K562 (cell line): ENCODE data around the gene HCRTR2. TPM values are rescaled to one million over a fixed set of nuclear protein-coding genes. Genes with fewer than 3 reads are reported as not detected.

ENCODE experiments used
- ATAC-seq: fragments of 200-7000 bp; cut with Tn5 transposase; 3 replicates; pipeline ENCODE4 v1.9.1; 2020; ENCODE audit warnings: moderate library complexity
- BruUV-seq: library from RNA; stranded (reverse); fragments of 400-500 nt; replicated peaks from 2 replicates; lab custom pipeline; 2021; lab: Mats Ljungman, UMichigan
- CTCF ChIA-PET: fragments of 300-600 bp; formaldehyde crosslinking; extraction: SDS; loops from one replicate; lab custom pipeline; 2021; ENCODE audit warnings: low intra/inter-chr PET ratio; lab: Yijun Ruan, JAX
- POLR2A ChIA-PET: fragments of 300-600, 350-650 bp; sonication (Branson Sonifier 250); formaldehyde crosslinking; extraction: SDS; loops from one replicate; lab custom pipeline; 2021; ENCODE audit warnings: antibody characterized with exemption, inconsistent platforms; lab: Yijun Ruan, JAX
- DNase-seq, 4 experiments: peaks; one replicate each; pipeline versions ENCODE4 v3.0.0 to v3.0.0-alpha.2; 2011 to 2018; ENCODE audit warnings: low spot score in 3 of 4, mixed read lengths in 3 of 4; ENCODE audit errors: extremely low read depth in 1 of 4
- FAIRE-seq: peaks from 2 replicates; lab custom pipeline; 2011; peaks lifted over from hg19 to GRCh38; lab: Jason Lieb, UNC
- H2AFZ ChIP-seq: 2 replicates; pipeline ENCODE4 v1.6.0; 2011; ENCODE audit warnings: low read depth, low read length, control low read depth, inconsistent platforms
- H3K27ac ChIP-seq: fragments of 200-600 bp; 3 replicates; pipeline ENCODE4 v1.8.0; 2011; ENCODE audit warnings: low read depth, mild to moderate bottlenecking, control low read depth, inconsistent platforms, low read length, moderate library complexity, mixed read lengths; ENCODE audit errors: extremely low read depth
- H3K27me3 ChIP-seq, 2 experiments: fragments of 300-600 bp in 1 of 2; 2 replicates in 1 of 2; 3 replicates in 1 of 2; pipeline versions ENCODE4 v1.6.0 to v1.8.0; 2011; ENCODE audit warnings: inconsistent platforms in 2 of 2, low read length in 2 of 2, mild to moderate bottlenecking in 1 of 2, mixed read lengths in 1 of 2, moderate library complexity in 1 of 2; ENCODE audit not compliant: control insufficient read depth in 2 of 2, insufficient read depth in 2 of 2
- H3K36me3 ChIP-seq: fragments of 300-600 bp; 3 replicates; pipeline ENCODE4 v1.8.0; 2011; ENCODE audit warnings: mild to moderate bottlenecking, low read length, inconsistent platforms; ENCODE audit not compliant: control insufficient read depth, insufficient read depth
- H3K4me1 ChIP-seq, 2 experiments: fragments of 200-600 bp in 1 of 2; replicated peaks in 1 of 2; 2 replicates in 1 of 2; 3 replicates in 1 of 2; pipeline versions ENCODE4 v1.5.1 to v1.8.0; 2011; ENCODE audit warnings: inconsistent platforms in 2 of 2, low read length in 2 of 2, mild to moderate bottlenecking in 1 of 2, mixed read lengths in 1 of 2, moderate library complexity in 1 of 2; ENCODE audit not compliant: control insufficient read depth in 2 of 2, insufficient read depth in 2 of 2
- H3K4me2 ChIP-seq: 2 replicates; pipeline ENCODE4 v1.6.1; 2011; ENCODE audit warnings: low read length, control low read depth, inconsistent platforms, mixed read lengths; ENCODE audit not compliant: insufficient read depth
- H3K4me3 ChIP-seq: fragments of 200-600 bp; sonication (generic), shearing (Covaris generic); 2 replicates; pipeline ENCODE4 v1.5.1; 2016; ENCODE audit warnings: control low read depth, inconsistent platforms
- H3K79me2 ChIP-seq: fragments of 200-600 bp; 3 replicates; pipeline ENCODE4 v1.8.0; 2011; ENCODE audit warnings: low read length, inconsistent platforms; ENCODE audit not compliant: control insufficient read depth, insufficient read depth
- H3K9ac ChIP-seq, 2 experiments: 2 replicates each; pipeline versions ENCODE4 v1.6.0 to v1.6.1; 2011; ENCODE audit warnings: low read depth in 2 of 2, low read length in 2 of 2, control low read depth in 1 of 2, inconsistent platforms in 1 of 2, mild to moderate bottlenecking in 1 of 2, mixed read lengths in 1 of 2; ENCODE audit not compliant: insufficient read depth in 1 of 2
- H3K9me1 ChIP-seq: one replicate; pipeline ENCODE4 v1.6.0; 2011; ENCODE audit warnings: inconsistent platforms, mild to moderate bottlenecking, low read length, moderate library complexity; ENCODE audit not compliant: control insufficient read depth, insufficient read depth
- H3K9me3 ChIP-seq: replicated peaks from 2 replicates; pipeline ENCODE4 v1.5.1; 2011; ENCODE audit warnings: low read depth, low read length, inconsistent platforms; ENCODE audit not compliant: control insufficient read depth, insufficient read depth
- H4K20me1 ChIP-seq: replicated peaks from 2 replicates; pipeline ENCODE4 v1.6.1; 2011; ENCODE audit warnings: low read length, inconsistent platforms, mixed read lengths; ENCODE audit not compliant: control insufficient read depth, insufficient read depth
- C11orf30 ChIP-seq: fragments of 450-650 bp; IDR thresholded peaks from 2 replicates; pipeline ENCODE4 v1.6.1; 2016; ENCODE audit warnings: low read depth, mild to moderate bottlenecking
- EP300 ChIP-seq: IDR thresholded peaks from 2 replicates; pipeline ENCODE4 v1.6.1; 2012; ENCODE audit warnings: low read length, improper control_type of control experiment
- KAT2B ChIP-seq: IDR thresholded peaks from one replicate; pipeline ENCODE4 v1.6.1; 2012; ENCODE audit warnings: low read depth, mild to moderate bottlenecking, control low read depth, inconsistent platforms, low read length, moderate library complexity
- MAFF ChIP-seq: IDR thresholded peaks from 2 replicates; pipeline ENCODE4 v1.6.1; 2012; ENCODE audit warnings: low read length, improper control_type of control experiment
- MAFG ChIP-seq: fragments of 450-650 bp; conservative IDR thresholded peaks from 2 replicates; pipeline ENCODE4 v1.6.1; 2016; ENCODE audit warnings: missing genetic modification characterization, missing compliant biosample characterization
- MAFK ChIP-seq: IDR thresholded peaks from 2 replicates; pipeline ENCODE4 v1.6.1; 2011; ENCODE audit warnings: low read length, improper control_type of control experiment
- TSC22D4 ChIP-seq: fragments of 450-650 bp; IDR thresholded peaks from 2 replicates; pipeline ENCODE4 v1.6.1; 2016; ENCODE audit warnings: missing genetic modification characterization, missing biosample characterization, control low read depth
- ZNF316 ChIP-seq: fragments of 450-650 bp; IDR thresholded peaks from 2 replicates; pipeline ENCODE4 v1.6.1; 2016
- WGBS: fragments of 100-300 bp; shearing (Covaris generic); methylation state at CpG from one replicate; pipeline ENCODE4 v1.1.6; 2016; ENCODE audit warnings: low coverage, mixed read lengths; ENCODE audit not compliant: insufficient coverage; ENCODE audit errors: missing lambda C conversion rate; 5-methylcytosine and 5-hydroxymethylcytosine counted together
- in situ Hi-C: fragments of 300-500 bp; cut with MboI; formaldehyde crosslinking; loops from 4 replicates; pipeline ENCODE4 v1.15.0; 2018; ENCODE audit warnings: inconsistent platforms, mixed read lengths
- intact Hi-C: fragments of 100-400 bp; cut with micrococcal nuclease; formaldehyde crosslinking; loops from 2 replicates; pipeline ENCODE4 v1.14.2; 2022
- polyA plus RNA-seq, 8 experiments: library from polyadenylated mRNA; depleted of rRNA in 4 of 8; stranded (reverse) in 5 of 8; unstranded in 3 of 8; fragments of >200 nt; fragmentation: Nextera tagmentation in 2 of 8; fragmentation: Illumina TruSeq in 1 of 8; extraction: Ambion mirVana in 2 of 8; extraction: Trizol in 1 of 8; gene quantifications; 2 replicates each; pipeline versions ENCODE4 v1.2.1 to v1.2.3, GENCODE V29; 2011 to 2014; ENCODE audit warnings: inconsistent platforms in 1 of 8, missing spikeins in 1 of 8
- total RNA-seq, 7 experiments: library from RNA; depleted of rRNA in 6 of 7; stranded (reverse); fragments of >200 nt in 6 of 7; fragmentation: Illumina TruSeq in 2 of 7; extraction: Trizol in 2 of 7; gene quantifications; 2 replicates each; pipeline versions ENCODE4 v1.2.1 to v1.2.3, GENCODE V29; 2011 to 2021; ENCODE audit warnings: low replicate concordance in 1 of 7

The HCRTR2 gene
- total and polyA plus RNA-seq, 9 of the 15 experiments (the other 6 are each of a cell fraction or from before 2014, with no cell fraction given), result not detected

DNA sequence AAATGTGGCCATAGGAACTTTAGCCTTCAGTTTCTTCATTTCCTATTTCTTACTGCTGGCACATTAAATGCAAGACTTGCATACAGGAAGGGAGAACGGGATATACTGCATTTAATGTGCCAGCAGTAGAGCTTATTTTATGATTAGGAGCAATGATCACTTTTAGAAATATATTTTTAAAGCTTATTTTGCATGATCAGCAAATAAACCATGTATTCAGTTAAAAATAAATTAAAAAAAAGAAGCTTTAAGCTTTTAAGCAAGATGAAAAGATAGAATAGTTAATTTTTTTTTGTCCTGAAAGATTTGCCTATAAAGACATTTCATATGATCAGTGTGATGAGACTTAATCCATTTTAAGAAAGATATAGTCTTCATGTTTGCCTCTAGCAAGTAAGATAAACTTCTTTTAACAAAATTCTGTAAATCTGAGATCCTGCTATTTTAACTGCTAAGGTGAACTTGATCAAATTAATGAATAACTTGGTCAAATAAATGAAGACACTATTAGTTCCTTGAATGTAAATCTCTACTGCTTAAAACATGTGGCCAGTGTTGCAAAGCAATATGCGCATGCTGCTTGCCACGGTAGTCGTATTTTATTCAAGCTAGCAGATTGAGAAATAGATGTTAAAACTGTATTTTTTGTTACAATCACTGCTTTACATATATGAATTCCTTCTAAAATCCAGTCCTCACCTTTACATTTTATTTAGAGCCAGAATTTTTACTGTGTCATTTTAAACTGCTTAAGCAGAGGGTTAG, 36.2 kb upstream of the HCRTR2 start:
- H3K4me1 ChIP-seq, result no peaks in the 10 kb centered on the region
- no peak overlapping the region for H2AFZ ChIP-seq
- H3K79me2 ChIP-seq, result no peaks in the 10 kb centered on the region
- H3K36me3 ChIP-seq, result no peaks in the 10 kb centered on the region
- in situ Hi-C loops (no loop called here), intact Hi-C loops (no loop called here)
- H3K4me3 ChIP-seq, result no peak overlapping the region
- TF ChIP-seq MAFF (peak; percentile 75), C11orf30 (peak; percentile 49; the same call in 1 of the 2 replicates), MAFK (peak; percentile 57; the same call in 1 of the 2 replicates), MAFG (peak; percentile 75), KAT2B (no peak), TSC22D4 (no peak), ZNF316 (peak; percentile 80), EP300 (no peak)
- no peak for ATAC-seq
- no TSS peak for BruUV-seq
- H3K9me1 ChIP-seq, result no peaks in the 10 kb centered on the region
- H3K27me3 ChIP-seq, result no peaks in the 10 kb centered on the region
- no peaks in the 10 kb centered on the region for H3K9me3 ChIP-seq
- no peak overlapping the region for H3K4me2 ChIP-seq
- H3K27ac ChIP-seq, result no peak overlapping the region
- ChIA-PET POLR2A (no interaction called here), CTCF (no interaction called here)
- H4K20me1 ChIP-seq, result no peaks in the 10 kb centered on the region
- no peak overlapping the region for H3K9ac ChIP-seq
- no peak for DNase-seq
- no peak for FAIRE-seq
- 2% methylated on average over 4 of the region's 4 CpGs for WGBS
